CD4-positive, alpha-beta T cell treated with Interleukin-1 beta for 1 hour (primary cell): ENCODE results near the gene SLC30A4.
"Not testable (repeated sequence)": the region's sequence is repeated elsewhere in the genome, so short reads cannot be mapped to it uniquely, and the experiment has no call there.

ENCODE experiments used
- DNase-seq, 2 donors: peaks; one replicate each; pipeline ENCODE4 v3.0.0-alpha.2; 2020 to 2022

The SLC30A4 gene, protein sequence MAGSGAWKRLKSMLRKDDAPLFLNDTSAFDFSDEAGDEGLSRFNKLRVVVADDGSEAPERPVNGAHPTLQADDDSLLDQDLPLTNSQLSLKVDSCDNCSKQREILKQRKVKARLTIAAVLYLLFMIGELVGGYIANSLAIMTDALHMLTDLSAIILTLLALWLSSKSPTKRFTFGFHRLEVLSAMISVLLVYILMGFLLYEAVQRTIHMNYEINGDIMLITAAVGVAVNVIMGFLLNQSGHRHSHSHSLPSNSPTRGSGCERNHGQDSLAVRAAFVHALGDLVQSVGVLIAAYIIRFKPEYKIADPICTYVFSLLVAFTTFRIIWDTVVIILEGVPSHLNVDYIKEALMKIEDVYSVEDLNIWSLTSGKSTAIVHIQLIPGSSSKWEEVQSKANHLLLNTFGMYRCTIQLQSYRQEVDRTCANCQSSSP

GRCh38 chr15:45522328-45523165 is at the start of gene SLC30A4:
TSS of gene SLC30A4 (minus strand) at chr15:45522755. CDS start at chr15:45522354, 401 bp downstream.
- DNase-seq, result peak; percentile 78 to 81

GRCh38 chr15:45555934-45556608 is 33.5 kb upstream of the SLC30A4 start:
- DNase-seq, result no peak

- no peak for DNase-seq
Observed at GRCh38 chr15:45551676-45552075, 29.1 kb upstream of the SLC30A4 start.

DNA sequence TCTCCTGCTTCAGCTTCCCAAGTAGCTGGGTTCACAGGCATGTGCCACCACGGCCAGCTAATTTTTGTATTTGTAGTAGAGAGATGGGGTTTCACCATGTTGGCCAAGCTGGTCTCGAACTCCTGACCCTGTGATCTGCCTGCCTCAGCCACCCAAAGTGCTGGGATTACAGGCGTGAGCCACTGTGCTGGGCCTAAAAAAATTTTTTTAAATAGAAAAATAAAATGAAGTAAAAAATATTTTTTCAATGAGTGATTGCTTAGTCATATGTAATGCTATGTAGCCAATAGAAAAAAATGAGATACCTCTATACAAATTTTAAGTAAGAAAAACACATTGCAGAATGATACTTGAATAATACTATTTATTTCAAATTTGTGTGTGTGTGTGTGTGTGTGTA is 27.9 kb upstream of the SLC30A4 start:
- no peak for DNase-seq

DNA sequence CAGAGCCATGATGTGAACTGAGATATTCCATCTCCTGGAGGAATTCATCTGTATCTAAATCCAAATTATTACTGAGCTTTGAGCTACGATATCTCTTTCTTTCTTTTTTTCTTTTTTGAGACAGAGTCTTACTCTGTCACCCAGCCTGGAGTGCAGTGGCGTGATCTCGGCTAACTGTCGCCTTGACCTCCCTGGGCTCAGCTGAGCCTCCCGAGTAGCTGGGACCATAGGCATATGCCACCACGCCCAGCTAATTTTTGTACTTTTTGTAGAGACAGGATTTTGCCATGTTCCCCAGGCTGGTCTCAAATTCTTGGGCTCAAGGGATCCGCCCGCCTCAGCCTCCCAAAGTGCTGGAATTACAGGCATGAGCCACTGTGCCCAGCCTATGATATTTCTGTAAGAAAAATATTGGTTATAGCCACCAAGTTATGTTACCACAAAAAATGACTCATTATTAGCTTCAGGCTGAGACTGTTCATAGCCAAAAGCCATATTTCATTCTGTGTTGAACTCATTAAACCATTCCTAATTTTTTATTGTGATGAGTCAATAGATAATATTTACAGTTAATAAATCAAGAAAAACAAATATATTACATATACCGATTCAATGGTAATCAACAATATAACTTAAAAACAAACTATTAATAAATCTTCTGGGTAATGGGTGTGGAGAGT is 27.1 kb upstream of the SLC30A4 start:
- DNase-seq, result no peak

GRCh38 chr15:45548753-45549520 is 26.4 kb upstream of the SLC30A4 start:
- no peak for DNase-seq

- DNase-seq, result no peak
Observed at GRCh38 chr15:45546789-45547188, 24.2 kb upstream of the SLC30A4 start.

DNA sequence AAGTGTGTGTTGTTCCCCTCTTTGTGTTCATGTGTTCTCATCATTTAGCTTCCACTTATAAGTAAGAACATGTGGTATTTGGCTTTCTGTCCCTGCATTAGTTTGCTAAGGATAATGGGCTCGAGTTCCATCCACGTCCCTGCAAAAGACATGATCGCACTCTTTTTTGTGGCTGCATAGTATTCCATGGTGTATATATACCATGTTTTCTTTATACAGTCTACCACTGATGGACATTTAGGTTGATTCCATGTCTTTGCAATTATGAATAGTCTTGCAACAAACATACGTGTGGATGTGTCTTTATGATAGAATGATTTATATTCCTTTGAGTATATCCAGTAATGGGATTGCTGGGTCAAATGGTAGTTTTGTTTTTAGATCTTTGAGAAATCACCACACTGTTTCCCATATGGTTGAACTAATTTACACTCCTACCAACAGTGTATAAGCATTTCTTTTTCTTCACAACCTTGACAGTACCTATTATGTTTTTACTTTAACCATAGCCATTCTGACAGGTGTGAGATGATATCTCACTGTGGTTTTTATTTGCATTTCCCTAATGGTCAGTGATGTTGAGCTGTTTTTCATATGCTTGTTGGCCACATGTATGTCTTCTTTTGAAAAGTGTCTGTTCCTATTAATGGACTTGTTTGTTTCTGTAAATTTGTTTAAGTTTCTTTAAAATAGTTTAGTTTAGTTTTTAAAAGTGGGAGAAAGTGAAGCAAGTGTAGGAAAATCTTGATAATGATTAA is 21.9 kb upstream of the SLC30A4 start:
- no peak for DNase-seq

DNA sequence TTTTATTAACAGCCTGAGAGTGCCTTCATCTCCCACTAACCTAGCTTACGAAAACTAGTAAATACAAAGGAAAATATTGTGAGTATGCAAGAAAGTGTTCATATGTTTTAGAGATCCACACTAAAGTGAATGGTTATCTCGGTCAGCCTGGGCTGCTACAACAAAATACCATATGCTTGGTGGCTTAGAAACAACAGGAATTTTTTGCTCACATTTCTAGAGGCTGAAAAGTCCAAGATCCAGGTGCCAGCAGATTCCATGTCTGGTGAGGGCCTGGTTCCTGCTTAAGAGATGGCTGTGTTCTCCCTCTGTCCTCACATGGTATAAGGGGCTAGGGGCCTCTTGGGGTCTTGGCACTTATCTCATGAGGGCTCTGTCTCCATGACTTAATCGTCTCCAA is 20.5 kb upstream of the SLC30A4 start:
- no peak for DNase-seq

DNA sequence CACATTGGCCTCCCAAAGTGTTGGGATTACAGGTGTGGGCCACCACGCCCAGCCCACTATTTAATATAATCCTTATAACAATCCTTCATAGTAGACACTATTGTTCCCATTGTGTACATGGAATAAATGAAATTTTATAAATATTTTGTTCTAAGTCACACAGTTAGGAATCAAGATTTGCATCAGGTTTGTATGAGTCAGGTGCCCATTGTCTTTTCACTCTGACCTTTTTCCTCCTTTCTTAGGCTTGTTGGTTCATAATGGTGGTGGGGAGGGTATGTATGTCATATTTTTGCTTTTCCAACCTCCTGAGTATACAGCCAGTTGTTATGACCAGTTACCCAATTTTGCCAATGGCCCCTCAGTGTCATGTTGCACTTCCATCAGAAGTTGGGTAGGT is 18.0 kb upstream of the SLC30A4 start:
- DNase-seq, result no peak

GRCh38 chr15:45539680-45540079 is 17.1 kb upstream of the SLC30A4 start:
- DNase-seq, result no peak

- no peak for DNase-seq
Observed at GRCh38 chr15:45536934-45537333, 14.4 kb upstream of the SLC30A4 start.

DNA sequence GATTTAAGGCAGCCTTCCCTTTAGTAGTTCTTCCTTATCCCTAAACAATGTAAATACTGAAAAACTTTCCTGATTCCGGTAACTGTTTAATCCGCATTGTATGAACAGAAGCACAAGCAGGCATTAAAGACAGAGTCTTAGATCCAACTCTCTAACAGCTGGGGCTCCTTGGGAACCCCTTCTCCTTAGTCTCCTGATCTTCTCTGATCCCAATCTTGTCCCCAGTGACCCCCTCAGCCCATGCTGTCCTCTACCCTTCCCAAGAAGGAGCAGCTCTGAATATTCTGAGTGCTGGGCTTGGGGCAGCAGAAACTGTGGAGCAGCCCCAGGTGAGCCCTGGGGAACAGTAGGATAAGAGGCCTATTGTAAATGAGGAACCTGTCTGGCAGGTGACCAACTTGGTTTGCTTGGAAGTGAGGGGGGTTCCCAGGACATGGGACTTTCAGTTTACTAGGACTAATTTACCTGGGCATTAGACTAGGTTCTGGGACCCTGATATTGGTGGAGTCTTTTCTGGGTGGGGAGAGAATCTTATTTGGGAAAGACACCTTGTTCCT is 13.0 kb upstream of the SLC30A4 start:
- no peak for DNase-seq

DNA sequence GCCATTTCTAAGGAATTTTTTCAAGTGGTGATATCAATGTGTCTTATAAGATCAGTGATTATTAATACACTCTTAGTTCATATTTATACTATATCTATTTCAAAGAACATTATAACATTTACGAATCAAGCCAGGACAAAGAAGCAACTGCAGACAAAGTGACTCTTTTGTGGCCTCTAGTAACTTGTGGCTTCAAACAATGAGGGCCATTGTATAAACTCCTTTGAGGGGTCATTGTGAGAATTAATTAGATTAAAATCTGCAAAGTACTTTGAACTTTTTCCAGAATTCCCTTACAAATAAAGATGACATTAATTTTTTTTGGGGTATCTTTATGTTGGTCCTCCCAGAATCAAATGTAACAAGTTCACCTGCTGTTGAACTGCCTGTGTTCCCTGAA is 12.3 kb upstream of the SLC30A4 start:
- DNase-seq, result no peak

DNA sequence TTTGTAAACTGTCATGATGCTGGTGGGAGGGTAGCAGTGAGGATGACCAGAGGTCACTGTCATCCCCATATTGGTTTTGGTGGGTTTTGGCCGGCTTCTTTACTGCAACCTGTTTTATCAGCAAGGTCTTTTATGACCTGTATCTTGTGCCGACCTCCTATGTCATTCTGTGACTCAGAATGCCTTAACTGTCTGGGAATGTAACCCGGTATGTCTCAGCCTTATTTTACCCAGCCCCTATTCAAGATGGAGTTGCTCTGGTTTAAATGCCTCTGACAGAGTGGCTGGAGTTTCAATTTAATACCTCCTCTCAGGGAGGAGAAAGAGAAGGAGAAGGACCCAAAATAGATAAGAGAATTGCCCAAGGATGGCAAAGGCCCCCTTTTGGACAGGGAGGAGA is 10.3 kb upstream of the SLC30A4 start:
- not testable (repeated sequence) for DNase-seq

DNA sequence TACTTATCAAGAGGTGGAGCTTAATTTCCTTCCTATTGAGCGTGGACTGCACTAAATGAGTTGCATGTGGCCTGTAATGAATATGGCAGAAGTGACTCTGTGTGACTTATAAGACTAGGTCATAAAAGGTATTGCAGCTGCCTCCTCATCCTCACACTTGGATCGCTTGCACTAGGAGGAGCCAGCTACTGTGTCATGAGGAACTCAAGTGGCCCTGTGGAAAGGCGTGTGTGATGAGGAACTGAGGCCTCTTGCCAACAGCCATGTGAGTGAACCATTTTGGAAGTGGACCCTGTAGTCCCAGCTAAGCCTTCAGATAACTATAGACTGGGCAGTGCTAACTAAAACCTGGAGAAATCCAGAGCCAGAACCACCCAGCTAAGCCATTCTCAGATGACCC is 7.1 kb upstream of the SLC30A4 start:
- no peak for DNase-seq

- peak in 1 of 2 donors; percentile 5 for DNase-seq
Observed at GRCh38 chr15:45527086-45527485, 4.5 kb upstream of the SLC30A4 start.

DNA sequence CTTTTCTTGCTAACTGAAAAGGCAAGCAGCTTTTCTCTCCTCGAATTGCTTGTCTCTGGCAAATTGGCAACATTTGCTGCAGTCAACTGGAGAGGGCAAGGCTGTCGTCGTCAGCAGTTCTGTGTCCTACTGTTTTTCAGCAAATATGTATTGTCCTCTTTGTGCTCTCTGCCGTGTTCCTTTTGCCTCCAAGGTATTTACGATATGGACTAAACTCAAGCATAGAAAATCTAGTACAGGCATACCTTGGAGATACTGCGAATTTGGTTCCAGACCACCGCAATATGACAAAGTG is 558 bp upstream of the SLC30A4 start:
- no peak for DNase-seq

DNA sequence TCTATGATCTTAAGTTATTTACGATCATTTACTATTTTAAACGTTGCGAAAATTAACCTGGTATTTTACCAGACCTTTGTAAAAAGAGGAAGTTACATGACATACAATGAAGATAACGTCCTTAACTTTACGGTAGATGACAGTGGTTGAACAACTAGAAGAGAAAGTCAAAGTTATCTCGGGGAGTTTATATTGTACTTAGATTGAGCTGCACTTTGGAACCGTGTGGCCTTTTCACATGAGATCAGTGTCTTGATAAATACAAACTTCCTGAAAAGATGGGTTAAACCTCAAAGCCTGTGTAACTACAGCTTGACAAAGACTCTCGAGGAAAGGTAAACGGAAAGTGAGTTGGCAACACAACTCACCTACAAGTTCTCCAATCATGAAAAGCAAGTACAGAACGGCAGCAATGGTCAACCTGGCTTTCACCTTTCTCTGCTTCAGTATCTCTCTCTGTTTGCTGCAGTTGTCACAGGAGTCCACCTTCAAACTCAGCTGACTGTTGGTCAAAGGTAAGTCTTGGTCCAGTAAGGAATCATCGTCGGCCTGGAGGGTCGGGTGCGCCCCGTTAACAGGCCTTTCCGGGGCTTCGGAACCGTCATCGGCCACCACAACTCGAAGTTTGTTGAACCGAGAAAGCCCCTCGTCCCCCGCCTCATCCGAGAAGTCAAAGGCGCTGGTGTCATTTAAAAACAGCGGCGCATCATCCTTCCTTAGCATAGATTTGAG is 793 bp downstream of the SLC30A4 start:
- peak in 1 of 2 donors; percentile 6 for DNase-seq

GRCh38 chr15:45510758-45511280 is 11.7 kb downstream of the SLC30A4 start:
- DNase-seq, result no peak
